A549 (cell line): ENCODE measurements around the gene MAU2. TPM values are rescaled to one million over a fixed set of nuclear protein-coding genes. Genes with fewer than 3 reads are reported as not detected.

Experiments
- ATAC-seq, 2 experiments: fragments of 200-7000 bp in 1 of 2; fragments of >200 bp in 1 of 2; cut with Nextera tagmentation in 1 of 2; cut with Tn5 transposase in 1 of 2; 3 replicates each; pipeline versions ENCODE4 v1.8.0 to v1.9.1; 2018 to 2020; ENCODE audit warnings: mild to moderate bottlenecking in 1 of 2, moderate library complexity in 1 of 2
- CTCF ChIA-PET: fragments of 300-600 bp; sonication (Branson Sonifier 250); formaldehyde crosslinking; extraction: SDS; loops from one replicate; lab custom pipeline; 2021; ENCODE audit warnings: antibody characterized with exemption, inconsistent platforms; lab: Yijun Ruan, JAX
- POLR2A ChIA-PET: fragments of 350-600 bp; formaldehyde crosslinking; extraction: SDS; loops from one replicate; lab custom pipeline; 2021; ENCODE audit warnings: antibody characterized with exemption, inconsistent platforms; lab: Yijun Ruan, JAX
- DNase-seq, 2 experiments: peaks; one replicate each; pipeline versions ENCODE4 v3.0.0 to v3.0.0-alpha.2; 2011 to 2016; ENCODE audit warnings: low read depth in 1 of 2, low spot score in 1 of 2
- FAIRE-seq: peaks from 2 replicates; lab custom pipeline; 2011; peaks lifted over from hg19 to GRCh38; lab: Jason Lieb, UNC
- H3K27ac ChIP-seq, 2 experiments: fragments of >200 bp; sonication (Bioruptor Twin); formaldehyde crosslinking; 3 replicates each; pipeline ENCODE4 v1.5.1; 2016 to 2017
- H3K4me1 ChIP-seq: fragments of >200 bp; sonication (Bioruptor Twin); formaldehyde crosslinking; 3 replicates; pipeline ENCODE4 v1.6.1; 2016
- H3K4me2 ChIP-seq: fragments of >200 bp; sonication (Bioruptor Twin); formaldehyde crosslinking; 3 replicates; pipeline ENCODE4 v1.6.1; 2016
- H3K4me3 ChIP-seq: fragments of >200 bp; sonication (Bioruptor Twin); formaldehyde crosslinking; 3 replicates; pipeline ENCODE4 v1.5.1; 2016
- H3K9me3 ChIP-seq: fragments of >200 bp; sonication (Bioruptor Twin); formaldehyde crosslinking; 3 replicates; pipeline ENCODE4 v1.6.1; 2016
- BCL3 ChIP-seq: fragments of >200 bp; sonication (Bioruptor Twin); formaldehyde crosslinking; IDR thresholded peaks from 3 replicates; pipeline ENCODE4 v1.6.1; 2016
- CHD2 ChIP-seq: fragments of 150-350 bp; IDR thresholded peaks from 2 replicates; pipeline ENCODE4 v1.6.1; 2014; ENCODE audit warnings: low read length; ENCODE audit not compliant: partially characterized antibody
- CHD4 ChIP-seq: fragments of 200-600 bp; sonication (generic); IDR thresholded peaks from 2 replicates; pipeline ENCODE4 v1.6.1; 2016; ENCODE audit warnings: antibody characterized with exemption, mild to moderate bottlenecking, borderline replicate concordance
- ELK1 ChIP-seq: fragments of 150-350 bp; IDR thresholded peaks from 2 replicates; pipeline ENCODE4 v1.6.1; 2014; ENCODE audit warnings: low read depth, mild to moderate bottlenecking, low read length
- ESRRA ChIP-seq: fragments of 150-350 bp; IDR thresholded peaks from 2 replicates; pipeline ENCODE4 v1.6.1; 2014; ENCODE audit warnings: mild to moderate bottlenecking, low read length, borderline replicate concordance
- HES2 ChIP-seq: fragments of >200 bp; sonication (Bioruptor Twin); formaldehyde crosslinking; IDR thresholded peaks from 2 replicates; pipeline ENCODE4 v1.6.1; 2016
- HOXB5 ChIP-seq: fragments of 250-450 bp; sonication (Bioruptor Pico); IDR thresholded peaks from 2 replicates; pipeline ENCODE4 v1.5.0; 2020; ENCODE audit warnings: mild to moderate bottlenecking, moderate library complexity
- JUNB ChIP-seq: fragments of >200 bp; sonication (Bioruptor Twin); formaldehyde crosslinking; IDR thresholded peaks from 2 replicates; pipeline ENCODE4 v1.6.1; 2016
- MAZ ChIP-seq: fragments of 150-350 bp; IDR thresholded peaks from 2 replicates; pipeline ENCODE4 v1.6.1; 2014; ENCODE audit warnings: antibody characterized with exemption, low read depth, low read length, borderline replicate concordance
- NFE2L2 ChIP-seq: fragments of 150-350 bp; conservative IDR thresholded peaks from 2 replicates; pipeline ENCODE4 v1.6.1; 2014; ENCODE audit warnings: low read length
- NPAS2 ChIP-seq: fragments of 250-450 bp; sonication (Bioruptor Pico); IDR thresholded peaks from 2 replicates; pipeline ENCODE4 v1.8.0; 2022; ENCODE audit warnings: mild to moderate bottlenecking, moderate library complexity, borderline replicate concordance
- NR3C1 ChIP-seq: fragments of >200 bp; sonication (Bioruptor Twin); formaldehyde crosslinking; IDR thresholded peaks from 3 replicates; pipeline ENCODE4 v1.6.1; 2017
- PBX3 ChIP-seq: IDR thresholded peaks from 2 replicates; pipeline ENCODE4 v1.6.1; 2012
- PHF8 ChIP-seq: fragments of 200-600 bp; sonication (generic); IDR thresholded peaks from 2 replicates; pipeline ENCODE4 v1.6.1; 2016; ENCODE audit warnings: low read depth, mild to moderate bottlenecking, antibody characterized with exemption, moderate library complexity, borderline replicate concordance
- POLR2A ChIP-seq: IDR thresholded peaks from 2 replicates; pipeline ENCODE4 v1.6.1; 2012; ENCODE audit warnings: mild to moderate bottlenecking, low read length
- RCOR1 ChIP-seq: fragments of 150-350 bp; IDR thresholded peaks from 2 replicates; pipeline ENCODE4 v1.6.1; 2014; ENCODE audit warnings: antibody characterized with exemption, low read length, low read depth
- SMC3 ChIP-seq: fragments of >200 bp; sonication (Bioruptor Twin); formaldehyde crosslinking; IDR thresholded peaks from 3 replicates; pipeline ENCODE4 v1.6.1; 2018; ENCODE audit warnings: inconsistent platforms
- TFCP2L1 ChIP-seq: fragments of 250-450 bp; sonication (Bioruptor Pico); IDR thresholded peaks from 2 replicates; pipeline ENCODE4 v1.5.0; 2021; ENCODE audit warnings: mild to moderate bottlenecking
- USF2 ChIP-seq: fragments of 450-650 bp; IDR thresholded peaks from 2 replicates; pipeline ENCODE4 v1.6.1; 2014; ENCODE audit warnings: antibody characterized with exemption
- ZNF302 ChIP-seq: fragments of 250-450 bp; sonication (Bioruptor Pico); IDR thresholded peaks from 2 replicates; pipeline ENCODE4 v1.9.0; 2021; ENCODE audit warnings: inconsistent platforms, mild to moderate bottlenecking, moderate library complexity
- ZSCAN20 ChIP-seq: fragments of 250-450 bp; sonication (Bioruptor Pico); IDR thresholded peaks from 2 replicates; pipeline ENCODE4 v1.8.0; 2022; ENCODE audit warnings: mild to moderate bottlenecking, moderate library complexity
- WGBS: methylation state at CpG from one replicate; pipeline ENCODE4 v1.1.6; 2017; ENCODE audit errors: missing lambda C conversion rate; 5-methylcytosine and 5-hydroxymethylcytosine counted together
- polyA plus RNA-seq, 4 experiments: library from polyadenylated mRNA; depleted of rRNA in 3 of 4; stranded (reverse); fragments of >200 nt; fragmentation: RNase III in 1 of 4; extraction: RNeasy Plus Mini Kit Qiagen cat#74134 plus additional on column Dnase treatment in 1 of 4; gene quantifications; 2 replicates in 3 of 4; 3 replicates in 1 of 4; pipeline ENCODE4 v1.2.3, GENCODE V29; 2011 to 2017
- TF ChIP-seq, protein P1 (sequence below): fragments of >200 bp; sonication (Bioruptor Twin); formaldehyde crosslinking; IDR thresholded peaks from 3 replicates; pipeline ENCODE4 v1.5.1; 2016
- TF ChIP-seq, protein P2 (sequence below): IDR thresholded peaks from 2 replicates; pipeline ENCODE4 v1.6.1; 2012

Gene MAU2
- polyA plus RNA-seq, 2 of the 4 experiments (the other 2 are of a cell fraction) = 8.5 to 11.5 TPM

DNA sequence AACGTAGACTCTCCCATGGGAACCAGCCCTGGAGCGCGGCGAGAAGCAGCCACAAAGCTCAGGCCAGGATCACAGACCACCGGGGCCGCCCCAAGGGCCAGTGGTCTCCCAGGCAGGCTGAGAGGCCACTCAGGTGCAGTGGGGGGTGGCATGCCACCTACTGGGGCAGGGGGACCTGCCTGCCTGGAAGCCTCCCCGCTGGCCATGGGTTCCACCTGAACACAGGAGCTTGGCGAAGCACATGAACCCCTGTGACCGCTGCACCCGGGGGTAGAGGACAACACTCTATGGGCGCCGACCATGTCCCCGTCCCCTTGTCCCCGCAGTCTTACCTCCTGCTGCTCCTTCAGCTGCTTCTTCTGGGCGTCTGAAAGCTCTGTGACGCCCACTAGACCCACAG, 40.8 kb upstream of the MAU2 start:
- no peak for FAIRE-seq

GRCh38 chr19:19280561-19280960, 40.1 kb upstream of the MAU2 start:
- 94% methylated on average over 9 of the region's 16 CpGs for WGBS

More for the DNA sequence above, 40.8 kb upstream of the MAU2 start:
- CTCF ChIA-PET = interaction anchor here (1.6 kb wide), 1 partner anchor 105 kb away, joined by 4 read pairs; no protein-coding TSS in a partner anchor
- no peak overlapping the region for H3K4me2 ChIP-seq
- ATAC-seq (no peak), DNase-seq (no peak)
- POLR2A ChIA-PET = no interaction called here
- H3K4me1 ChIP-seq = no peaks in the 10 kb centered on the region
- TF ChIP-seq BCL3 = no peak
- TF ChIP-seq NPAS2 (CRISPR knock-in tag) = no peak
- TF ChIP-seq POLR2A = no peak
- no peak for TF ChIP-seq HES2
- no peak for TF ChIP-seq ESRRA
- TF ChIP-seq JUNB = no peak
- TF ChIP-seq SMC3 = no peak
- TF ChIP-seq, protein P1, sequence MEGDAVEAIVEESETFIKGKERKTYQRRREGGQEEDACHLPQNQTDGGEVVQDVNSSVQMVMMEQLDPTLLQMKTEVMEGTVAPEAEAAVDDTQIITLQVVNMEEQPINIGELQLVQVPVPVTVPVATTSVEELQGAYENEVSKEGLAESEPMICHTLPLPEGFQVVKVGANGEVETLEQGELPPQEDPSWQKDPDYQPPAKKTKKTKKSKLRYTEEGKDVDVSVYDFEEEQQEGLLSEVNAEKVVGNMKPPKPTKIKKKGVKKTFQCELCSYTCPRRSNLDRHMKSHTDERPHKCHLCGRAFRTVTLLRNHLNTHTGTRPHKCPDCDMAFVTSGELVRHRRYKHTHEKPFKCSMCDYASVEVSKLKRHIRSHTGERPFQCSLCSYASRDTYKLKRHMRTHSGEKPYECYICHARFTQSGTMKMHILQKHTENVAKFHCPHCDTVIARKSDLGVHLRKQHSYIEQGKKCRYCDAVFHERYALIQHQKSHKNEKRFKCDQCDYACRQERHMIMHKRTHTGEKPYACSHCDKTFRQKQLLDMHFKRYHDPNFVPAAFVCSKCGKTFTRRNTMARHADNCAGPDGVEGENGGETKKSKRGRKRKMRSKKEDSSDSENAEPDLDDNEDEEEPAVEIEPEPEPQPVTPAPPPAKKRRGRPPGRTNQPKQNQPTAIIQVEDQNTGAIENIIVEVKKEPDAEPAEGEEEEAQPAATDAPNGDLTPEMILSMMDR = no peak
- TF ChIP-seq NR3C1 = no peak
- TF ChIP-seq TFCP2L1 (CRISPR knock-in tag) = no peak
- TF ChIP-seq ZSCAN20 = no peak
- TF ChIP-seq HOXB5 (CRISPR knock-in tag) = no peak
- TF ChIP-seq, protein P2, sequence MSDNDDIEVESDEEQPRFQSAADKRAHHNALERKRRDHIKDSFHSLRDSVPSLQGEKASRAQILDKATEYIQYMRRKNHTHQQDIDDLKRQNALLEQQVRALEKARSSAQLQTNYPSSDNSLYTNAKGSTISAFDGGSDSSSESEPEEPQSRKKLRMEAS = no peak
- no peak for TF ChIP-seq PBX3
- no peak for TF ChIP-seq PHF8
- TF ChIP-seq CHD4 = no peak
- TF ChIP-seq USF2 = no peak
- no peak for TF ChIP-seq ZNF302 (CRISPR knock-in tag)
- TF ChIP-seq RCOR1 = no peak
- no peak for TF ChIP-seq CHD2
- no peak overlapping the region for H3K4me3 ChIP-seq
- WGBS = 94% methylated on average over 10 of the region's 16 CpGs
- H3K27ac ChIP-seq = no peak overlapping the region
- H3K9me3 ChIP-seq = no peaks in the 10 kb centered on the region

More at GRCh38 chr19:19280561-19280960, 40.1 kb upstream of the MAU2 start:
- no peak overlapping the region for H3K4me3 ChIP-seq
- no peaks in the 10 kb centered on the region for H3K9me3 ChIP-seq
- DNase-seq (no peak), ATAC-seq (no peak), FAIRE-seq (no peak)
- ChIA-PET POLR2A (no interaction called here), CTCF (interaction anchor here (1.6 kb wide), 1 partner anchor 106 kb away, joined by 4 read pairs; no protein-coding TSS in a partner anchor)
- H3K4me1 ChIP-seq = no peaks in the 10 kb centered on the region
- H3K4me2 ChIP-seq = no peak overlapping the region
- H3K27ac ChIP-seq = no peak overlapping the region
- TF ChIP-seq ELK1 (no peak), MAZ (no peak), PBX3 (no peak), CHD2 (no peak), SMC3 (no peak), NFE2L2 (no peak), NR3C1 (no peak)
